Activated T-cell treated with anti-CD3 and anti-CD28 coated beads for 24 hours (primary cell): ENCODE results near the gene HECTD4.
A peak's percentile ranks its signal among the peaks of the same experiment; 100 is the strongest.

Experiments used
- DNase-seq: peaks from one replicate; pipeline ENCODE4 v3.0.0-alpha.2; 2020; ENCODE audit warnings: low read depth

Gene HECTD4

DNA sequence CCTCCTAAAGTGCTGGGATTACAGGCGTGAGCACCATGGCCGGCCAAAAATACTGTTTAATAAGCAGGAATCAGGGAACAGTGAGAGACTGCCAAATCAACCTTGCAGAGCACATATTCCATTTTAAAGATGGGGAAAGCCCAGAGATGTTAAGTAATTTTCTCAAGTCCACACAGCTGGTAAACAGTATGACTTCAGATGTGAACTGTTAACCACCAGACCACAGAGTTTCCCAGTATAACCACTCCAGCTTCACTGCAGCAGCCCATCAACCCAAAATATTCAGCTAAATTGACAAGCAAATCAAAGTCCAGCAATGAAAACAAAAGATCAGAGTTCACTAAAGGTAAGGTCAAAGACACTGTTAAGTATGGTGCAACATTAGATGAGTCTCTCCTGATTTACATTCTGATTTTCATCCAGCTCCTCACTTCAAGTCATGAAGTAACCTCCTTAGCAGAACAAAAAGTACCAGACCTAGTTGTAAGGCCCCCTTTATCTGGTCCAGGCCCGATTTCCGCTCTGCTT lies 174.8 kb downstream of the HECTD4 start:
- DNase-seq: no peak

DNA sequence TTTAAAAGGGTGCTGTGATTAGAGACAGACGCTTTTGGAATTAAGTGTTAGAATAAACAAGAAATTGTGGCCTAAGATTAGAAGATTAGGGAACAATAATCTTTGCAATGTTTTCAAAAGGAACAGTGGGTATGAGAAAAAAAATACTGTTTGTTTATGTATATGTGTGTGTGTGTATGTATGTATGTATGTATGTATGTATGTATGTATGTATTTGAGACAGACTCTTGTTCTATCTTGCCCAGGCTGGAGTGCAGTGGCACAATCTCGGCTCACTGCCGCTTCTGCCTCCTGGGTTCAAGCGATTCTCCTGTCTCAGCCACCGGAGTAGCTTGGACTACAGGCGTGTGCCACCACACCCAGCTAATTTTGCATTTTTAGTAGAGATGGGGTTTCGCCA lies 175.3 kb downstream of the HECTD4 start:
- DNase-seq: no peak

DNA sequence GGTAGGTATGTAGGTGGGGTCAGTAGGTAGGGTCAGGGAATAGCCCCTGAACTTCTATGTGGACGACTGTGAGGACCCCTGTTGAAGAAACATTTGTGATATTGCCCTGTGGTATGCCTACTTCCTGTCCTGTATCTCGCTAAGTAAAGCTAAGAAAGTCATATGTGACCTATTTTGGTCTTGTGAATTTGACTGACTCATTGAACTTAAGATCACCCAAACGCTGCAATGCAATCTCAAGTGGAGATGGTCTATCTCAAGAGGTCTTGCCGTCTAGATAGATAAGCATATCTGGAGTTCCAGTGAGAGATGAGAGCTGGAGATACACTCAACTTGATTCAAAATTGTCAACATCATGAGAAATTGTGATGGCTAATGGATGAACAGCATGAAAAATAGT lies 183.1 kb downstream of the HECTD4 start:
- no peak for DNase-seq

DNA sequence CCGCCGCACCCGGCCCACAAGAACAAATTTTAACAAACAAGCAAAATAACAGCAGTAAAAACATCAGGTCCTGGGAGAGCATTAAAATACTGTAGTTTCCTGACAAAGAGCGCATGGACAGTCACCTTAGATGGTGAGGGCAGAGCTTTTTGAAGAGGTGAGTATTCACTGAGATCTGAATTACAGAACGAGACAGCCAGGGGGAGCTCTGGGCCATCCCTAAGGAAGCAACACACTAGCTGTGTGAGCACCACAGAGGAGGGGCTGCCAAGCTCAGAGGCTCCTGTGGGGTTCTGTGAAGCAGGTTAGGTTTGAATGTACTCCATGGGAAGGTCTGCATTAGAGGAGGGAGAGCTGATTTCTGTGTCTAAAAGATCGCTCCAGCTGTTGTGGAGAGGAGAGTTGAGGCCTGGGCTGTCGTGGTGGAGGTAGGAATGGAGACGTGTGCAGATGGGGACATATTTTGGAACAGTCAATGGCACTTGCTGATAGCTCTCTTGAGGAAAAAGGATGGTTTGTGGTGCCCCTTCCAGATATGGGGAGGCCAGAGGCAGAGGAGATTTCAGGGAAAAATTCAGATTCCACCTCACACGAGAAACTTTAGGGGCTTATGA lies 184.0 kb downstream of the HECTD4 start:
- DNase-seq: peak; percentile 15

DNA sequence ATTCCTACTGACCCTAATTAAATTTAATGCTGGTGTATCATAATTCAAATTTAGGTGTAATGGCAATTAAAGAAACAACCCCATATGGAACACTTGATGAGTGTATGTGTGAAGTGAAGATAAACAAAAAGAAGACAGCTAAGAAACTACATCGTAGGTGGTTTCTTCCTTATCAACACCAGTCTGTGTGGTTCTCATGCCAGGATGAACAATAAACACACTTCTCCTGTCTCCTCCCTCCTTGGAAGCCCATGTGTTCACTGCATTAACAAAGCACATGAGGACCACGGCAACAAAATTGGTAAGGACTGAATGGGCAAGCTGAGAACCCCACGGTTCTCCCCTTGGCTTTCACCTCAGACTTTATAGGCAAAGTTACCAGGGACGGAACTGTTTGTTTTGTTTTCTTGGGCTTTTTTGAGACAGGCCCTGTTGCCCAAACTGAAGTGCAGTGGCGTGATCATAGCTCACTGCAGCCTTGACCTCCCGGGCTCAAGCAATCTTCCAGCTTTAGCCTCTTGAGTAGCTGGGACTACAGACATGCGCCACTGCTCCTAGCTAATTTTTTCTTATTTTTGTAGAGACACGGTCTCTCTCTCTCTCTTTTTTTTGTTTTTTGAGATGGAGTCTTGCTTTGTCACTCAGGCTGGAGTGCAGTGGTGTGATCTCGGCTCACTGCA lies 185.9 kb downstream of the HECTD4 start:
- DNase-seq: no peak

DNA sequence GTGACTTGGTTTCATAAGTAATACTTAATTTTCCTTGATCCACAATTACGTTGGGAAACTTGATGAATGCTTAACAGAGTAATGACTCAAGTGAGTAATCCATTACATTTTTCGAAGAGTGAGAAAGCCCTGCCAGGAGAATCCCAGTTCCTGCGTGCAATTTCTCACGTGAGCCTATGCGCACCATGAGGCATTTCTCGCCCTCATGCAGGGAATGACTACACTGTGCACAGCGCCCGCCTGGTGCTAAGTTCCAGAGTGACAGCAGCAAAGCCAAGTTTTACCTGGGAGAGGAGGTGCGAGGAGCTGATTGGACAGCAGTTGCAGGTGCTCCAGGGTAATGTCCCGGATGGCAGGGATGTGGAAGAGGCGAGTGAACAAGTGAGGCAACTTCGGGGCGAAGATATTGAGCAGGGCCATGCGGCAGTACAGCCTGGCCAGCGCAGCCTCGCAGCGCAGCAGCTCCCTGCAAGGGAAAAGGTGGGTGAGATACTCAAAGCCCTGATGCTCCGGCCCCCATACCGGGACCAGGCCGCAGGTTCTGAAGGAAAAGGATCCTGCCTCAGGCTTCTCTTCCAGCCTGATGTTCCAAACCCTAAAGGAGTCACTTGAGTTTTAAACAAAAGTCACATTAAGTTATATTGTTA lies 187.5 kb downstream of the HECTD4 start:
- DNase-seq: no peak

DNA sequence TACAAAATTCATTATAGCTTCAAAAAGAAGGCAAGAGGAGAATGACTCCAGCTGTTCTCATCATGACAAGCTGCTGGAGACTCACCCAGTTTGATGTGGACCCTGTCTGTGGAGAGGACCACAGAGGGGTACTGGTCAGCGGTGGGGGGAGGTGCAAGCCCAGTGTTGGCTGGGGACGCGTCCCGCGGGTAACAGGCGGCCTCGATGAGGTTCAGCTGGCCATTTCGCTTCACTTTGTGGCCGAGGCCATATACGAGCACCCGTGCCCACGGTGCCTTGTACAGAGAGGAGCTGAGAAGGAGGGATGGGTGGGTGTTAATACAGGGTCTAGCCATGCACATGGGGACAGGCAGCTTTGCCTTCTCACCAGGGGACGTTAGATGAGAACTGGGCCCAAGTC lies 189.8 kb downstream of the HECTD4 start:
- no peak for DNase-seq

DNA sequence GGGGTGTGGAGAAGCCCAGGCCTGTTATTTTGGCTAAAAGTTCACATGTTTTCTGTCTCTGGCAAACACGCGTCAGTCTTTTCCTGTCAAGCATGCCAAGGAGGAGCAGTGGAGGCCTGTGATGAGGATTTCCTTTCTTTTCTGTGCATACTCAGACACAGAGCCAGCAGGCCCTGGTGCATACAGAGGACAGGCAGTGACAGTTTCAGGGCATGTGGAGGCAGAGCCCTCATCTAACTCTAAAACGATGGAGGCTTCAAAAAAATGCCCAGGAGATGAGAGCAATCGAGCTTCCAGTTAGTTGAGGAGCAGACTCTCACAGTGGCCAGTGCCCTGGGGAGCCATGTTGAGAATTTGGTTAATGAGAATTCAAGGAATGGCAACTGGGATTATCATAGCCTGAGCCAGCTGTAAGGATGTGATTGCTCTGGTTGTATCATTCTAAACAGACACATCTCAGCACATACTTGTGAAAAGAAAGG lies 190.3 kb downstream of the HECTD4 start:
- no peak for DNase-seq

DNA sequence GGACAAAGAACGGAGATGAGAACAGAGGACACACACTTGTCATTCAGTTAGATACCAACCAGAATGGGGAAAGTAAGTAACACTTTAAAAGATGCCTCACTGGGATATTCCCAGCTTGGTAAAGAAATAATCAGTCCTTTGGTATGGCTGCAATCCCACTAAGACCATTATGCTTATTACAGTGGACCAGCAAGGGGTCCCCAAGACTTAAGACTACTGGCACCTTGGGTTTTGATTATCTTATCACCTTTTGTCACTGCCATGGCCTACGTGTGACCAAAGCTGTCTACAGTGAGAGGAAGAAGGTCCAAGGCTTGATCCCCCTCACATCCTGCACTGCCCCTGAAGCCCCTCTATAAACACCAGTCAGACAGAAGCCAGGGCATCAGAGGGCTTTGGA lies 191.0 kb downstream of the HECTD4 start:
- DNase-seq: no peak

DNA sequence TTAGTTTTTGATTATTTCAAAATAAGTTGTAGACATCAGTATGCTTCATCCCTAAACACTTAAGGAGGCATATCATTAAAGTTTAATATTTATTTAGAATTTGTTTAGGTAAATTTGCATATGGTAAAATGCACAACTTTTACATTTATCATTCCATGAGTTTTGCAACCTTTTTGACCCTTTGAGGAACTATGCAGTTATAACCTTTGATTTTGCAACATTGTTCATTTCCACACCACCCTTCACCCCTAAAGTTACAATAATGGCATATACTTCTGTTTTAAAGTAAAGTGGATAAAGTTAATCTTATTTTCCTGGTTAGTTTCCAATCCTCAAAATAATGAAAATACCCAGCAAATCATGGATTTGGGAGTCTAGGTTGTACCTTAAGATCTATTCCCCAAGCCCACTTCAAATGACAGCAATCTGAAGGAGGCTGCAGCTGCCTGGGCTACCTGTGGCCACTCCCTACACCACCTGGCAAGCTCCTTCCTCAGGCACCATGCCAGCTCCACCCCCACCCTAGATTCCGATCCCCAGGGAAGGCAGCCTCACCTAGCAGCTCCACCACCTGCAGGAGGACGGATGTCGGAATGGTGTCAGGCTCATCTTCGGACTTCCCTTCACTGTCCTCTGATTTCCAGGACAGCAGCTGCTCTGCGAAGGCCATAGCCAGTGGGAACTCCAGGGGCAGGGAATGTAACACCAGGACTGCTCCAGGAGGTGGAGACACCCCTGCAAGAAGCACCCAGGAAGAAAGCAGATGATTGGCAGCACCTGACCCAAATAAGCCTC lies 191.8 kb downstream of the HECTD4 start:
- DNase-seq: no peak

DNA sequence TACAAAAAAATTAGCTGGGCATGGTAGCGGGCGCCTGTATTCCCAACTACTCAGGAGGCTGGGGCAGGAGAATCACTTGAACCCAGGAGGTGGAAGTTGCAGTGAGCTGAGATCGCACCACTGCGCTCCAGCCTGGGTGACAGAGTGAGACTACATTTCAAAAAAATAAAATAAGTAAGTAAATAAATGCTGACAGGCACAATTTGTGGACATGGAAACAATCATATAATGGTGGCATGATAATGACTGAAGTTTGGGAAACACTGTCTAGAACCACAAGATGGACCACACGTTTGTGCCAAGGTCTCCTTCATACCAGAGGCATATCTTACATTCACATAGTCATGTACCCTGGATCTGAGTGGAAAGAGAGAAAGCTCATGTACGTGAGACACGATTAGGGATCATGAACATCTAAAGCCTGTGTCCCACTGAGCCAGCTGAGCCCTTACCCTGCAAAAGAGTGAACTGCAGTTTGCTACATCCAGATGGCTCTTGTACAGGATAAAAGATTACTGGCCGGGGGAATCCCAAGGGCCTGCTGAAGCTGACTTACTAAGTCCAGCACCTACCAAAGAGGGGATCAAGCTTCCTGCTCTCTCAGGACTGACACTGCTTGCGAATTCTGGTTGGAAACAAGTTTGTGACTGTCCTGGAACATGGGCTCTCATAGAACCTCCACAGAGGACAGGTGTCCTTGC lies 194.0 kb downstream of the HECTD4 start:
- no peak for DNase-seq

DNA sequence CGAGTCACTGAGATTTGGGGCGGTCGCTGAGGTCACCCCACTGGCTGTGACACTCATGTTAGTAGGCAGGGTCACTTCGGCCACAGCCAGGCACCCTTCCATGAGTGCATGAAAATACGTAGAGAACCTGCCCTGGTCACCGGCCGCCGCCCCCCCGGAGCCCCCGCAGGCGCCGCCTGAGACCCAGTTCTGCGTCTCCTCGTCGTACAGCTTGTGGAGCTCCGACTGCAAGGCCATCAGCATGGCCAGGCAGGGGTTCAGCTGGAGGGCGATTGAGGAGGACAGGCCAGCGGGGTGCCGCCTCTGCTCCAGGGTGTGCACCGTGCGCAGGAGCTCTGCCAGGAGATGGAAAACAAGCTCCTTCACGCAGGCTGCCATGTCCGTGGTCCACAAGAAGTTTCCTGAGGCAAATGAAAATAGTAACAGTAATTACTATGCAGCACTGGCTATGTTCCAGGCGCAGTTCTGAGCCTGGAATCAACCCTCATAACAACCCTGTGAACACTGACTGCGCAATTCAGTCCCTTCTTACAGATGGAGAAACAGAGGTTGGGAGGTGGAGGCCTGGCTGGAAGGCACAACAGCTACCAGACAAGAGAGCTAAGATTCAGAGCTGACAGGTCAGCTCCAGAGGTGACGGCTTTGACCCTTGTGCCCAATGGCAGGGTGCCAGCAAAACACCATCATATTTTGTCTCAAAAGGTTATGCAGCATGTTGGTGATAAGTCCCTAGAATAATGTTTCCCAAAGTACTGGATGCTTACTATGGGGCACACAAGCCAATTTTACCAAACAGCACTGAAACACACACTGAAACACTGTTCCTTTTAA lies 196.9 kb downstream of the HECTD4 start:
- no peak for DNase-seq

DNA sequence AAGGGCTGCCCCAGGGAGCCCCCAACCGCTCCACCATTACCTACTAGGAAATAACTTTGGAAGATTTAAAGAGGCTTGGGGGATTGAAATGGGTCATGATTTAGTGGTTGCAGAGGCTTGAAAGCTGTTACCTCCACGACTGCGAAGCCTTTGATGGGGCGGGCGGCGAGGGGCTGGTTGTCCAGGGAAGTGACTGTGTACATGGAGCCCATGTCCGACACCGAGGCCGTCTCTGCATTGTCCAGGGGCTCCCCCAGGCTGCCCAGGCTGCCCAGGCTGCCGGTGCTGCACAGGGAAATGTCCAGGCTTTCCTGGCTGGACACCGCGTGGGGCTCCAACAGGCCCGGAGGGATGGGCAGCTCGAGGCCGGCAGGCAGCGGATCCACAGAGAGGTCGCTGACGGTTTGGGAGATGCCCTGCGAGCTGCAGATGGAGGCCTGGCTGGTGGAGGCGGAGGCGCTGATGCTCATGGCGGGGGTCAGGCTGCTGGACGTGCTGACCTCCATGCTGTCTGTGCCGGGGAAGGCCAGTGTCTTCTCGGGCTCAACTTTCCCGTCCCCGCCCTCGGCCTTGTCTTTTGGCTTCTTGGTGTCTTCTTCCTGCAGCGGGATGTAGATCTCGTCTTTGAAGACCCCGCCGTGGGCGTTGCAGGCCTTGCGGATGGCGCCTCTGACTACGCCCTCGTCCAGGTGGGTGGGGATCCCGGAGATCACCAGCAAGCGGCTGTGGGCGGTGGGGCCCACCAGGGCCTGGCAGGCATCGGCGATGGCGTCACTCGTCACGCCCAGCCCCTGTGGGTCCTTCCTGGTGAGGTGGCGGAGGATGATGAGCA lies 198.0 kb downstream of the HECTD4 start:
- DNase-seq: no peak

DNA sequence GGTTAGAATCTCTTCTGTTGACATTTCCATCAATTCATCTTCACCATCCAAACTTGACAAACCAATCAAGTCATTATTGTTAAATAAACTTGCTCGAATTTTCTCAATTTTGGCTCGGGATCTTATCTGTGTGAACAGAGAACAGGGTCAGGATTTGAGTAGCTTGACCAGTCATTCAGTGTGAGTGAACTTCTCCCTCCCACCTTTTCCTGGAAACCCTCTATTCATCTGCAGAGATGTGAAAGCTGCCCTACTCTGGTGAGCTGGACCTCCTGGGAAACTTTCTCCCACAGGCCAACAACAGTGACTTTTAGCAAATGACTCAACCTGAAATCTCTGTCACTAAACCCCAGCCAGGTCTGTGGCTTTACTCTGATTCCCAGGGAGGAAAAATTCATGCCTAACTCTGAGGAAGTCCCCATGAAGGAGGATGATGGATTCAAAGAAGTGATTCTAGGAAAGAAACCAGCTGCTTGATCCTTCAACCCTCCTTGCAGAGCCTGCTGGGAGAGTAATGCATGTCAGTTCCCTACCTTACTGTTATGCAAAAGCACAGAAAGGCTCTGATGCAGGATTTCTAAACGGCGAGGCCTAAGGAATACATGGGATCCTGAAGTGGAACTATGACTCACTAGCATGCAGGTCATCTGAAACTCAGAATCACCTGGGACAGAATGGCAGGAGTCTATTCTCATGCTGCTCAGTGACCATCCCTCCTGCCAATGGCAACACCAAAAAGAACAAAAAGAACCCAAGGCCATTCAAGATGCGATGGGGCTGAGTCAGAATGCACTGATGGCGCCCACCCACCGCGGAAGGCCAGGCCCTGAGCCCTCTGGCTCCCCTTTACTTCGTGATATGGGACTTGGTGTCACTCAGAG lies 198.8 kb downstream of the HECTD4 start:
- DNase-seq: no peak

DNA sequence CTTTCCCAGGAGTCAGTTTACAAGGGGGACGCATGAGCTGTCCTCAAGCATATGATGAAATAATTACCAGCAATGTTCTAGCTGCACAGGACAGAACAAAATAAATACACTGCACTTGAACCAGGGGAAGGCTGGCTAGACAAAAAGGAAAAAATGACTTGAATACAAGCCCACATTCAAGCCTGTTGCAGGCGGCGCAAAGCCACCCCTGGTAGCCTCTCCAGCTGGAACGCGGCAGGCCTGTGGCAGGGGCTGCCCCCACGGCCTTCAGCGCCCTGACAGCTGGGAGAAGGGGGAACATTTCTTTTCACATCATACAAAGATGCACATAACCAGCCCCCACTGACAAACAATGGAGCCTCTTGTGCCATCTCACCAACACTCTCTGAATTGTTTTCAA lies 199.7 kb downstream of the HECTD4 start:
- no peak for DNase-seq

DNA sequence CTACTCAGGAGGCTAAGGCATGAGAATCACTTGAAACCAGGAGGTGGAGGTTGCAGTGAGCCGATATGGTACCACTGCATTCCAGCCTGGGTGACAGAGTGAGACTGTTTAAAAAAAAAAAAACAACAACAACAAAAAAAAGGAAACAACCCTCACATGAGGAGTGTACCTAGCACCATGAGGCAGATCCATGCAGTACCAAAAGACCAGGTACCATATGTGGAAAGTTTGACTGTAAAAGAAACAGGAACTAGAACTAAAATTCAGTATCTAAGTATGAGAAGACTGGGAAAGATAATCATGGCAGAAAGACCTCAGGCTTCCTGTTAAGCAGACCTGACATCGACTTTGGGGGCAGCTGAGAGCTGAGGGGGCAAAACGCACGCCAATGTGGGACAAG lies 201.8 kb downstream of the HECTD4 start:
- DNase-seq: no peak

DNA sequence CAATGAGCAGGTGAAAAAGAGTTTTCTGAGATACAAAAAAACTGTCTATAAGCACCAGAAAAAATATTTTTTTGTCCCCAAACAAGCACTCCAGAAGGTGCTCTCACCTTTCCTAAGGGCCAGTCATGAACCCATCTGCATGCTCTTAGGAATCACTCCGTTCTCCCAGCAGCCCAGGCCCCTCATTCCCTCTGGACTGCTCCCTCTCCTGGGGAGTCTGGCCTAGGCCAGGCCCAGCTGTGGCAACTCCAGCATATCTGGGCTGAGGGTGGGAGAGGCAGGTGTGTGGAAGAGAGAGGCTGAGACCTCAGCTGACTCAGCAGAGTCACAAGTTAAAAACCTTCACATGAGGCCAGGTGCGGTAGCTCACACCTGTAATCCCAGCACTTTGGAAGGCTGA lies 202.3 kb downstream of the HECTD4 start:
- DNase-seq: no peak

DNA sequence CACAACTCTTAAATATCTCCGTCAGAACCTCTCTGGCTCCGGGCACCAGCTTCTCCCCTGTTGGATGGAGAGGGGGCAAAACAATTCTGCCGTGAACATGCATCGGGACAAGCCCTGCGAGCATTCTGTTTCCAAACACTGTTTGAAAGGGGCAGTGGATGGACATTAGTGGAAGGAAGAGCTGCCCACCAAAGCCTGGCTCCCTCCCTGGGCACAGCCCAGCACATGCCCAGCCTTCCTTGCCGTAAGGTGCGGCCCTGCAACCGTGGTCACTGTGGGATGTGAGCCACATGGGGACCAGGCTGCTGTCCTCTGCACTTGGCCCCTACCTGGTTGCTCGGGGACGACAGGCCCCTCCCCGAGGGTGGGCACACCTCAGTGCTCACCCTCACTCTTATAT lies 202.9 kb downstream of the HECTD4 start:
- DNase-seq: no peak

DNA sequence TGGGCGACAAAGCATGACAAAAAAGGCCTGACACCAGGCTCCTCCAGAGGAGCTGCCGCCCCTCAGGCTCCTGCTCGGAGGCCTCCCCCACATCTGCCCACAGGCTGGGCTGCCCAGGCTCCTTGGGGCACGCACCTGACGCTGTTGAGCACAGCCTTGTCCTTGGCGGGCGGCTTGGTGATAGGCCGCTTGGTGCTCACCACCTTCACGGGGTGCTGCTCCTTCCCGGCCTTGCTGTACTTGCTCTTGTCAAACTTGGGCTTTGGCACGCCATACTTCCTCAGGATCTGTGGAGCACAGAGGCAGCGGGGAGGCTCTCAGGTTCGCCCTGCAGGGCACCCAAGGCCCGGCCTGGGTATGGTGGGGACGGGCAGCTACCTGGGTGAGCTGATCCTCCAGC lies 203.4 kb downstream of the HECTD4 start:
- DNase-seq: no peak
